Pancreas (tissue), 10 donors: Measurements from ENCODE around the gene BEST1. TPM values are rescaled to one million over a fixed set of nuclear protein-coding genes. Genes with fewer than 3 reads are reported as not detected.

Source experiments
- ATAC-seq, 4 donors: fragments of 200-7000 bp; cut with Tn5 transposase; one replicate each; pipeline versions ENCODE4 v1.8.0 to v1.9.1; 2020; ENCODE audit warnings: mild to moderate bottlenecking in 4 of 4, moderate library complexity in 4 of 4
- DNase-seq, 6 donors: peaks; one replicate each; pipeline ENCODE4 v3.0.0-alpha.2; 2020
- FAIRE-seq: peaks from 2 replicates; lab custom pipeline; 2012; peaks lifted over from hg19 to GRCh38; lab: Jason Lieb, UNC
- H3K27ac ChIP-seq, 4 donors: fragments of 200-600 bp; sonication (generic); 1 replicate in 3 of 4; 2 replicates in 1 of 4; pipeline versions ENCODE4 v1.5.0 to v1.8.0; 2020
- H3K27me3 ChIP-seq, 4 donors: fragments of 200-600 bp; one replicate each; pipeline ENCODE4 v1.8.0; 2021
- H3K36me3 ChIP-seq, 3 donors: fragments of 200-600 bp; sonication (generic) in 1 of 3; one replicate each; pipeline versions ENCODE4 v1.5.0 to v1.8.0; 2020 to 2021
- H3K4me1 ChIP-seq, 3 donors: fragments of 200-600 bp; one replicate each; pipeline ENCODE4 v1.8.0; 2021
- H3K4me3 ChIP-seq, 4 donors: fragments of 200-600 bp; sonication (generic) in 2 of 4; one replicate each; pipeline versions ENCODE4 v1.5.0 to v1.8.0; 2020 to 2021
- H3K9me3 ChIP-seq, 4 donors: fragments of 200-600 bp; one replicate each; pipeline ENCODE4 v1.8.0; 2021
- CTCF ChIP-seq, 4 donors: fragments of 200-600 bp; sonication (generic) in 3 of 4; IDR thresholded peaks; one replicate each; pipeline versions ENCODE4 v1.5.0 to v1.8.0; 2021; ENCODE audit warnings: antibody characterized with exemption in 4 of 4
- WGBS, 2 donors: extraction: QIAGEN DNeasy Blood & Tissue Kit; methylation state at CpG; one replicate each; pipeline ENCODE4 v1.1.7; 2013; 5-methylcytosine and 5-hydroxymethylcytosine counted together
- intact Hi-C, 3 donors: fragments of 100-400 bp; cut with DNase I; formaldehyde crosslinking; loops; one replicate each; pipeline versions ENCODE4 v1.11.1 to v1.14.2; 2022
- polyA plus RNA-seq, 2 donors: library from polyadenylated mRNA; stranded (reverse); fragments of 200-250 nt; gene quantifications; one replicate each; pipeline ENCODE4 v1.2.3, GENCODE V29; 2013
- total RNA-seq, 6 donors: library from RNA; stranded (reverse); fragmentation: NEBNext Ultra II Directional in 4 of 6; extraction: Animal tissue kit (Norgen Biotek cat#: 25700) in 4 of 6; gene quantifications; one replicate each; pipeline versions ENCODE4 v1.2.1 to v1.2.4, GENCODE V29; 2021 to 2023
- donor health status: healthy with polysubstance abuse.
- donor health status: DM: no; HTN: no; CAD: no; lungs with moderate emphysema.
- donor health status: DM: no; HTN: no; CAD: no.
- donor health status: control.
- donor health status: control.
- donor health status: Bipolar disorder and iron deficiency.
- donor health status: DM: yes; HTN: yes; CAD: no.
- donor health status: DM: no; HTN: no; CAD: no.
- donor health status: DM: no; HTN: no; CAD: no.
- donor health status: DM: yes; HTN: yes; CAD: no.

The BEST1 gene
- total and polyA plus RNA-seq, 8 donors: 0.43 to 2.4 (median 1.1) TPM

- FAIRE-seq (no peak), ATAC-seq (peak in 3 of 4 donors; percentile 26 to 45 (median 39)), DNase-seq (peak in 3 of 6 donors; percentile 23 to 76 (median 36))
- Histone ChIP-seq H3K27ac (peak overlapping the region in 2 of 4 donors; percentile 39 to 58), H3K4me3 (peak overlapping the region in 2 of 4 donors; percentile 9 to 32), H3K4me1 (peaks cover 0 to 5% (median 0%) of the 10 kb centered on the region in 3 donors), H3K36me3 (no peaks in the 10 kb centered on the region), H3K9me3 (no peaks in the 10 kb centered on the region), H3K27me3 (no peaks in the 10 kb centered on the region)
- WGBS, 2 donors: 18 to 24% methylated on average over 38 to 56 of the region's 56 CpGs
- intact Hi-C loops: loop anchor here in 2 of 3 donors (10.0 kb wide), 2 partner anchors 99 to 151 kb away; no protein-coding TSS in a partner anchor
- TF ChIP-seq CTCF (IDR thresholded peaks at IDR 0.05): no peak
Observed at GRCh38 chr11:61955422-61956135, 5.4 kb downstream of the BEST1 start.

GRCh38 chr11:61956191-61957020, 6.3 kb downstream of the BEST1 start:
- H3K27ac ChIP-seq: no peak overlapping the region
- TF ChIP-seq CTCF (IDR thresholded peaks at IDR 0.05): no peak
- H3K4me1 ChIP-seq: peaks cover 0 to 5% (median 0%) of the 10 kb centered on the region in 3 donors
- no peaks in the 10 kb centered on the region for H3K36me3 ChIP-seq
- WGBS, 2 donors: 89 to 90% methylated on average over 19 to 20 of the region's 20 CpGs
- H3K4me3 ChIP-seq: peak overlapping the region in 1 of 4 donors; percentile 32
- ATAC-seq: no peak
- FAIRE-seq: no peak
- H3K9me3 ChIP-seq: no peaks in the 10 kb centered on the region
- peak in 2 of 6 donors; percentile 10 to 20 for DNase-seq
- no peaks in the 10 kb centered on the region for H3K27me3 ChIP-seq
- intact Hi-C loops: loop anchor here in 2 of 3 donors (10.0 kb wide), 2 partner anchors 98 to 152 kb away; no protein-coding TSS in a partner anchor

GRCh38 chr11:61957021-61957770, 7.0 kb downstream of the BEST1 start:
- DNase-seq (peak in 2 of 6 donors; percentile 11 to 14), FAIRE-seq (no peak), ATAC-seq (no peak)
- no peak overlapping the region for H3K27ac ChIP-seq
- 92 to 94% methylated on average over 7 of the region's 7 CpGs for WGBS, 2 donors
- TF ChIP-seq CTCF (IDR thresholded peaks at IDR 0.05): no peak
- H3K27me3 ChIP-seq: no peaks in the 10 kb centered on the region
- no peaks in the 10 kb centered on the region for H3K36me3 ChIP-seq
- no peak overlapping the region for H3K4me3 ChIP-seq
- no peaks in the 10 kb centered on the region for H3K9me3 ChIP-seq
- H3K4me1 ChIP-seq: peaks cover 0 to 5% (median 0%) of the 10 kb centered on the region in 3 donors
- intact Hi-C loops: loop anchor here in 2 of 3 donors (10.0 kb wide), 2 partner anchors 98 to 152 kb away; no protein-coding TSS in a partner anchor

GRCh38 chr11:61958590-61958989, 8.4 kb downstream of the BEST1 start:
- Histone ChIP-seq H3K27me3 (no peaks in the 10 kb centered on the region), H3K4me1 (peaks cover 3 to 5% (median 5%) of the 10 kb centered on the region in 3 donors), H3K4me3 (no peak overlapping the region), H3K9me3 (no peaks in the 10 kb centered on the region), H3K27ac (no peak overlapping the region), H3K36me3 (peaks cover 0 to 8% (median 0%) of the 10 kb centered on the region in 3 donors)
- no peak for FAIRE-seq
- intact Hi-C loops: loop anchor here in 2 of 3 donors (10.0 kb wide), 2 partner anchors 96 to 154 kb away; no protein-coding TSS in a partner anchor
- ATAC-seq: no peak
- no peak for TF ChIP-seq CTCF (IDR thresholded peaks at IDR 0.05)
- WGBS, 2 donors: 61 to 77% methylated on average over 3 of the region's 3 CpGs
- peak in 1 of 6 donors; percentile 7 for DNase-seq
